ENCODE results near the gene THSD4.
A peak's percentile ranks its signal among the peaks of the same experiment; 100 is the strongest.

The THSD4 gene

GRCh38 chr15:71290881-71291635, 175.8 kb downstream of the THSD4 start:
- H3K27me3 Mint-ChIP-seq: peaks cover 23% of the 10 kb centered on the region

GRCh38 chr15:71291723-71292122, 176.5 kb downstream of the THSD4 start:
- peaks cover 17% of the 10 kb centered on the region for H3K4me1 Mint-ChIP-seq
- DNase-seq: peak; percentile 68
- H3K27ac Mint-ChIP-seq: no peak overlapping the region
- CTCF ChIA-PET: no interaction called here
- H3K27me3 Mint-ChIP-seq: peaks cover 23% of the 10 kb centered on the region
- no peak overlapping the region for H3K4me3 Mint-ChIP-seq
- no peaks in the 10 kb centered on the region for H3K9me3 Mint-ChIP-seq
- no peaks in the 10 kb centered on the region for H3K36me3 Mint-ChIP-seq

More at GRCh38 chr15:71290881-71291635, 175.8 kb downstream of the THSD4 start:
- CTCF ChIA-PET: no interaction called here
- H3K4me1 Mint-ChIP-seq: peaks cover 17% of the 10 kb centered on the region
- no peaks in the 10 kb centered on the region for H3K36me3 Mint-ChIP-seq
- no peak overlapping the region for H3K27ac Mint-ChIP-seq
- H3K4me3 Mint-ChIP-seq: no peak overlapping the region
- no peaks in the 10 kb centered on the region for H3K9me3 Mint-ChIP-seq
- no peak for DNase-seq

- CTCF ChIA-PET: no interaction called here
- no peaks in the 10 kb centered on the region for H3K9me3 Mint-ChIP-seq
- H3K27ac Mint-ChIP-seq: no peak overlapping the region
- peaks cover 17% of the 10 kb centered on the region for H3K4me1 Mint-ChIP-seq
- H3K27me3 Mint-ChIP-seq: peaks cover 23% of the 10 kb centered on the region
- H3K36me3 Mint-ChIP-seq: no peaks in the 10 kb centered on the region
- H3K4me3 Mint-ChIP-seq: no peak overlapping the region
- DNase-seq: no peak
These were observed 178.5 kb downstream of the THSD4 start for GRCh38 chr15:71293723-71294122.

GRCh38 chr15:71294251-71294910, 179.1 kb downstream of the THSD4 start:
- H3K9me3 Mint-ChIP-seq: no peaks in the 10 kb centered on the region
- H3K4me1 Mint-ChIP-seq: peaks cover 17% of the 10 kb centered on the region
- H3K27ac Mint-ChIP-seq: no peak overlapping the region
- no peak for DNase-seq
- H3K36me3 Mint-ChIP-seq: no peaks in the 10 kb centered on the region
- H3K27me3 Mint-ChIP-seq: peaks cover 23% of the 10 kb centered on the region
- no peak overlapping the region for H3K4me3 Mint-ChIP-seq
- CTCF ChIA-PET: no interaction called here

- DNase-seq: no peak
- Mint-ChIP-seq H3K27me3 (peaks cover 19% of the 10 kb centered on the region), H3K9me3 (no peaks in the 10 kb centered on the region), H3K4me1 (peaks cover 17% of the 10 kb centered on the region), H3K27ac (no peak overlapping the region), H3K4me3 (no peak overlapping the region), H3K36me3 (no peaks in the 10 kb centered on the region)
- CTCF ChIA-PET: no interaction called here
These were observed 179.8 kb downstream of the THSD4 start for GRCh38 chr15:71294911-71295602.

- H3K9me3 Mint-ChIP-seq: no peaks in the 10 kb centered on the region
- DNase-seq: no peak
- CTCF ChIA-PET: no interaction called here
- no peak overlapping the region for H3K4me3 Mint-ChIP-seq
- no peak overlapping the region for H3K27ac Mint-ChIP-seq
- peaks cover 18% of the 10 kb centered on the region for H3K27me3 Mint-ChIP-seq
- H3K4me1 Mint-ChIP-seq: peaks cover 17% of the 10 kb centered on the region
- H3K36me3 Mint-ChIP-seq: no peaks in the 10 kb centered on the region
These were observed 180.5 kb downstream of the THSD4 start for GRCh38 chr15:71295603-71296314.

GRCh38 chr15:71296315-71296679, 181.0 kb downstream of the THSD4 start:
- DNase-seq: no peak
- no peaks in the 10 kb centered on the region for H3K9me3 Mint-ChIP-seq
- CTCF ChIA-PET: no interaction called here
- no peak overlapping the region for H3K27ac Mint-ChIP-seq
- peaks cover 18% of the 10 kb centered on the region for H3K27me3 Mint-ChIP-seq
- no peak overlapping the region for H3K4me3 Mint-ChIP-seq
- no peaks in the 10 kb centered on the region for H3K36me3 Mint-ChIP-seq
- H3K4me1 Mint-ChIP-seq: peaks cover 14% of the 10 kb centered on the region

- Mint-ChIP-seq H3K36me3 (no peaks in the 10 kb centered on the region), H3K9me3 (no peaks in the 10 kb centered on the region), H3K4me3 (no peak overlapping the region), H3K4me1 (no peaks in the 10 kb centered on the region), H3K27me3 (no peaks in the 10 kb centered on the region), H3K27ac (no peak overlapping the region)
- no peak for DNase-seq
- CTCF ChIA-PET: no interaction called here
These were observed 186.8 kb downstream of the THSD4 start for GRCh38 chr15:71301958-71302621.

- no peaks in the 10 kb centered on the region for H3K9me3 Mint-ChIP-seq
- no peak overlapping the region for H3K27ac Mint-ChIP-seq
- no peak for DNase-seq
- H3K36me3 Mint-ChIP-seq: no peaks in the 10 kb centered on the region
- no peaks in the 10 kb centered on the region for H3K27me3 Mint-ChIP-seq
- CTCF ChIA-PET: no interaction called here
- H3K4me1 Mint-ChIP-seq: no peaks in the 10 kb centered on the region
- H3K4me3 Mint-ChIP-seq: no peak overlapping the region
These were observed 187.7 kb downstream of the THSD4 start for GRCh38 chr15:71302861-71303410.

- CTCF ChIA-PET: no interaction called here
- DNase-seq: no peak
- H3K36me3 Mint-ChIP-seq: no peaks in the 10 kb centered on the region
- H3K27me3 Mint-ChIP-seq: no peaks in the 10 kb centered on the region
- no peaks in the 10 kb centered on the region for H3K9me3 Mint-ChIP-seq
- H3K4me3 Mint-ChIP-seq: no peak overlapping the region
- no peak overlapping the region for H3K27ac Mint-ChIP-seq
- H3K4me1 Mint-ChIP-seq: no peaks in the 10 kb centered on the region
These were observed 188.7 kb downstream of the THSD4 start for GRCh38 chr15:71303977-71304376.

GRCh38 chr15:71304681-71305080, 189.4 kb downstream of the THSD4 start:
- DNase-seq: no peak
- Mint-ChIP-seq H3K4me1 (no peaks in the 10 kb centered on the region), H3K27ac (no peak overlapping the region), H3K36me3 (no peaks in the 10 kb centered on the region), H3K4me3 (no peak overlapping the region), H3K9me3 (no peaks in the 10 kb centered on the region), H3K27me3 (no peaks in the 10 kb centered on the region)
- CTCF ChIA-PET: no interaction called here

- Mint-ChIP-seq H3K4me1 (no peaks in the 10 kb centered on the region), H3K36me3 (no peaks in the 10 kb centered on the region), H3K9me3 (no peaks in the 10 kb centered on the region), H3K4me3 (no peak overlapping the region), H3K27ac (no peak overlapping the region), H3K27me3 (no peaks in the 10 kb centered on the region)
- DNase-seq: no peak
- CTCF ChIA-PET: no interaction called here
These were observed 191.3 kb downstream of the THSD4 start for GRCh38 chr15:71306538-71306937.

- CTCF ChIA-PET: no interaction called here
- DNase-seq: no peak
These were observed 197.0 kb downstream of the THSD4 start for GRCh38 chr15:71312194-71312708.

More at GRCh38 chr15:71312194-71312708, 197.0 kb downstream of the THSD4 start:
- no peak overlapping the region for H3K4me3 Mint-ChIP-seq
- H3K4me1 Mint-ChIP-seq: no peaks in the 10 kb centered on the region
- no peaks in the 10 kb centered on the region for H3K27me3 Mint-ChIP-seq
- H3K36me3 Mint-ChIP-seq: no peaks in the 10 kb centered on the region
- no peak overlapping the region for H3K27ac Mint-ChIP-seq
- H3K9me3 Mint-ChIP-seq: peaks cover 2% of the 10 kb centered on the region

All from activated naive CD4-positive, alpha-beta T cell treated with anti-CD3 and anti-CD28 coated beads, Interleukin-2, amount 10 ng/mL, durations not matched to agents 7 days and 5 days (primary cell).